ENCODE measurements around the gene ITGA11.

The ITGA11 gene

GRCh38 chr15:68463996-68464395, 32.0 kb upstream of the ITGA11 start:
- no peak overlapping the region for H3K27ac ChIP-seq (replicated peaks)
- H3K27me3 ChIP-seq (ENCODE audit: insufficient read depth, poor library complexity, severe bottlenecking) = peaks cover 2% of the 10 kb centered on the region
- DNase-seq (ENCODE audit: low read depth in 1 of 2, low spot score in 1 of 2) = no peak
- H3K4me3 ChIP-seq (replicated peaks; ENCODE audit: insufficient read depth, low read length) = no peak overlapping the region
- TF ChIP-seq, protein P1, sequence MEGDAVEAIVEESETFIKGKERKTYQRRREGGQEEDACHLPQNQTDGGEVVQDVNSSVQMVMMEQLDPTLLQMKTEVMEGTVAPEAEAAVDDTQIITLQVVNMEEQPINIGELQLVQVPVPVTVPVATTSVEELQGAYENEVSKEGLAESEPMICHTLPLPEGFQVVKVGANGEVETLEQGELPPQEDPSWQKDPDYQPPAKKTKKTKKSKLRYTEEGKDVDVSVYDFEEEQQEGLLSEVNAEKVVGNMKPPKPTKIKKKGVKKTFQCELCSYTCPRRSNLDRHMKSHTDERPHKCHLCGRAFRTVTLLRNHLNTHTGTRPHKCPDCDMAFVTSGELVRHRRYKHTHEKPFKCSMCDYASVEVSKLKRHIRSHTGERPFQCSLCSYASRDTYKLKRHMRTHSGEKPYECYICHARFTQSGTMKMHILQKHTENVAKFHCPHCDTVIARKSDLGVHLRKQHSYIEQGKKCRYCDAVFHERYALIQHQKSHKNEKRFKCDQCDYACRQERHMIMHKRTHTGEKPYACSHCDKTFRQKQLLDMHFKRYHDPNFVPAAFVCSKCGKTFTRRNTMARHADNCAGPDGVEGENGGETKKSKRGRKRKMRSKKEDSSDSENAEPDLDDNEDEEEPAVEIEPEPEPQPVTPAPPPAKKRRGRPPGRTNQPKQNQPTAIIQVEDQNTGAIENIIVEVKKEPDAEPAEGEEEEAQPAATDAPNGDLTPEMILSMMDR (IDR thresholded peaks at IDR 0.05; ENCODE audit: insufficient read depth, low read length) = no peak
- TF ChIP-seq GABPA (IDR thresholded peaks at IDR 0.05; ENCODE audit: low read depth) = no peak
- TF ChIP-seq SPI1 (IDR thresholded peaks at IDR 0.05; ENCODE audit: borderline replicate concordance, low read depth) = no peak
- TF ChIP-seq, protein P2, sequence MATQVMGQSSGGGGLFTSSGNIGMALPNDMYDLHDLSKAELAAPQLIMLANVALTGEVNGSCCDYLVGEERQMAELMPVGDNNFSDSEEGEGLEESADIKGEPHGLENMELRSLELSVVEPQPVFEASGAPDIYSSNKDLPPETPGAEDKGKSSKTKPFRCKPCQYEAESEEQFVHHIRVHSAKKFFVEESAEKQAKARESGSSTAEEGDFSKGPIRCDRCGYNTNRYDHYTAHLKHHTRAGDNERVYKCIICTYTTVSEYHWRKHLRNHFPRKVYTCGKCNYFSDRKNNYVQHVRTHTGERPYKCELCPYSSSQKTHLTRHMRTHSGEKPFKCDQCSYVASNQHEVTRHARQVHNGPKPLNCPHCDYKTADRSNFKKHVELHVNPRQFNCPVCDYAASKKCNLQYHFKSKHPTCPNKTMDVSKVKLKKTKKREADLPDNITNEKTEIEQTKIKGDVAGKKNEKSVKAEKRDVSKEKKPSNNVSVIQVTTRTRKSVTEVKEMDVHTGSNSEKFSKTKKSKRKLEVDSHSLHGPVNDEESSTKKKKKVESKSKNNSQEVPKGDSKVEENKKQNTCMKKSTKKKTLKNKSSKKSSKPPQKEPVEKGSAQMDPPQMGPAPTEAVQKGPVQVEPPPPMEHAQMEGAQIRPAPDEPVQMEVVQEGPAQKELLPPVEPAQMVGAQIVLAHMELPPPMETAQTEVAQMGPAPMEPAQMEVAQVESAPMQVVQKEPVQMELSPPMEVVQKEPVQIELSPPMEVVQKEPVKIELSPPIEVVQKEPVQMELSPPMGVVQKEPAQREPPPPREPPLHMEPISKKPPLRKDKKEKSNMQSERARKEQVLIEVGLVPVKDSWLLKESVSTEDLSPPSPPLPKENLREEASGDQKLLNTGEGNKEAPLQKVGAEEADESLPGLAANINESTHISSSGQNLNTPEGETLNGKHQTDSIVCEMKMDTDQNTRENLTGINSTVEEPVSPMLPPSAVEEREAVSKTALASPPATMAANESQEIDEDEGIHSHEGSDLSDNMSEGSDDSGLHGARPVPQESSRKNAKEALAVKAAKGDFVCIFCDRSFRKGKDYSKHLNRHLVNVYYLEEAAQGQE (IDR thresholded peaks at IDR 0.05; ENCODE audit: insufficient replicate concordance, low read depth) = no peak
- TF ChIP-seq POLR2AphosphoS5 (IDR thresholded peaks at IDR 0.05; ENCODE audit: low read depth) = no peak

- Histone ChIP-seq H3K4me3 (replicated peaks; ENCODE audit: insufficient read depth, low read length) (no peak overlapping the region), H3K27ac (replicated peaks) (no peak overlapping the region), H3K27me3 (ENCODE audit: insufficient read depth, poor library complexity, severe bottlenecking) (peaks cover 2% of the 10 kb centered on the region)
- TF ChIP-seq, protein P2 (IDR thresholded peaks at IDR 0.05; ENCODE audit: insufficient replicate concordance, low read depth) = no peak
- TF ChIP-seq, protein P1 (IDR thresholded peaks at IDR 0.05; ENCODE audit: insufficient read depth, low read length) = no peak
- no peak for TF ChIP-seq GABPA (IDR thresholded peaks at IDR 0.05; ENCODE audit: low read depth)
- no peak for TF ChIP-seq POLR2AphosphoS5 (IDR thresholded peaks at IDR 0.05; ENCODE audit: low read depth)
- TF ChIP-seq SPI1 (IDR thresholded peaks at IDR 0.05; ENCODE audit: borderline replicate concordance, low read depth) = no peak
- no peak for DNase-seq (ENCODE audit: low read depth in 1 of 2, low spot score in 1 of 2)
Observed at GRCh38 chr15:68463444-68463843, 31.5 kb upstream of the ITGA11 start.

DNA sequence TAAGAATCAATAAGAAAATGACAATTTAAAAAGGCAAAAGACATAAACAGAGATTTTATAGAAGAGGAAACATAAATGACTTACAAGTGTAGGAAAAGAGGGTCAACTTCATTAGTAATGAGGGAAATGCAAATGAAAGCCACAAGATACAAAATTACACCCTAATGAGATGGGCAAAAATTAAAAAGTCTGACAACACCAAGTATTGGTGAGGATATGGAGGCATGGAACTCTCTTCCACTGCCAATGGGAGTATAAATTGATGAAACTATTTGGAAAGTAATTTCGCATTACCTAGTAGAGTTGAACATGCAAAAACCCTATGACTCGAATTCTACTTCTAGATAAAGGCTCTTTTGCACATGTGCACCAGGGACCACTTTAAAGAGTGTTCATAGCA, 28.2 kb upstream of the ITGA11 start:
- DNase-seq (ENCODE audit: low read depth in 1 of 2, low spot score in 1 of 2) = no peak
- H3K4me3 ChIP-seq (replicated peaks; ENCODE audit: insufficient read depth, low read length) = no peak overlapping the region
- TF ChIP-seq, protein P1 (IDR thresholded peaks at IDR 0.05; ENCODE audit: insufficient read depth, low read length) = no peak
- TF ChIP-seq GABPA (IDR thresholded peaks at IDR 0.05; ENCODE audit: low read depth) (no peak), POLR2AphosphoS5 (IDR thresholded peaks at IDR 0.05; ENCODE audit: low read depth) (no peak)
- TF ChIP-seq, protein P2 (IDR thresholded peaks at IDR 0.05; ENCODE audit: insufficient replicate concordance, low read depth) = no peak
- peaks cover 7% of the 10 kb centered on the region for H3K27me3 ChIP-seq (ENCODE audit: insufficient read depth, poor library complexity, severe bottlenecking)
- H3K27ac ChIP-seq (replicated peaks) = no peak overlapping the region

Measured in HL-60 (cell line).